ENCODE measurements around the gene PCBP3.

- TF ChIP-seq, protein P1, sequence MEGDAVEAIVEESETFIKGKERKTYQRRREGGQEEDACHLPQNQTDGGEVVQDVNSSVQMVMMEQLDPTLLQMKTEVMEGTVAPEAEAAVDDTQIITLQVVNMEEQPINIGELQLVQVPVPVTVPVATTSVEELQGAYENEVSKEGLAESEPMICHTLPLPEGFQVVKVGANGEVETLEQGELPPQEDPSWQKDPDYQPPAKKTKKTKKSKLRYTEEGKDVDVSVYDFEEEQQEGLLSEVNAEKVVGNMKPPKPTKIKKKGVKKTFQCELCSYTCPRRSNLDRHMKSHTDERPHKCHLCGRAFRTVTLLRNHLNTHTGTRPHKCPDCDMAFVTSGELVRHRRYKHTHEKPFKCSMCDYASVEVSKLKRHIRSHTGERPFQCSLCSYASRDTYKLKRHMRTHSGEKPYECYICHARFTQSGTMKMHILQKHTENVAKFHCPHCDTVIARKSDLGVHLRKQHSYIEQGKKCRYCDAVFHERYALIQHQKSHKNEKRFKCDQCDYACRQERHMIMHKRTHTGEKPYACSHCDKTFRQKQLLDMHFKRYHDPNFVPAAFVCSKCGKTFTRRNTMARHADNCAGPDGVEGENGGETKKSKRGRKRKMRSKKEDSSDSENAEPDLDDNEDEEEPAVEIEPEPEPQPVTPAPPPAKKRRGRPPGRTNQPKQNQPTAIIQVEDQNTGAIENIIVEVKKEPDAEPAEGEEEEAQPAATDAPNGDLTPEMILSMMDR (IDR thresholded peaks at IDR 0.05; ENCODE audit: low read length): no peak
- no peak for TF ChIP-seq EZH2 (optimal IDR thresholded peaks at IDR 0.05; ENCODE audit: low read depth, low read length)
- no peak for TF ChIP-seq EZH2phosphoT487 (IDR thresholded peaks at IDR 0.05; ENCODE audit: low read length)
These were observed 298.4 kb downstream of the PCBP3 start for GRCh38 chr21:45941717-45942546.

Measured in MM.1S (cell line).